HepG2 (cell line): Measurements from ENCODE around the gene KCNS1. TPM values are rescaled to one million over a fixed set of nuclear protein-coding genes. Genes with fewer than 3 reads are reported as not detected.

Source experiments
- CBX2 ChIP-seq, 2 experiments: fragments of 200-600 bp in 1 of 2; sonication (generic); formaldehyde crosslinking in 1 of 2; IDR thresholded peaks; 2 replicates each; pipeline versions ENCODE4 v1.7.0 to v1.8.1; 2018 to 2022; ENCODE audit warnings: low read depth in 2 of 2, low read length in 1 of 2, mild to moderate bottlenecking in 1 of 2, missing genetic modification reagents in 1 of 2
- FOXC1 ChIP-seq: sonication (generic); formaldehyde crosslinking; IDR thresholded peaks from 2 replicates; pipeline ENCODE4 v1.8.0; 2022; ENCODE audit warnings: mild to moderate bottlenecking, missing genetic modification reagents, borderline replicate concordance
- GPN1 ChIP-seq: sonication (generic); formaldehyde crosslinking; IDR thresholded peaks from 2 replicates; pipeline ENCODE4 v1.5.1; 2020; ENCODE audit warnings: missing genetic modification reagents, borderline replicate concordance
- HDAC1 ChIP-seq: sonication (generic); formaldehyde crosslinking; IDR thresholded peaks from 2 replicates; pipeline ENCODE4 v1.5.1; 2020; ENCODE audit warnings: mild to moderate bottlenecking, missing genetic modification reagents
- KDM3A ChIP-seq: IDR thresholded peaks from 2 replicates; pipeline ENCODE4 v1.6.1; 2018; ENCODE audit warnings: low read depth, missing compliant biosample characterization
- KDM5A ChIP-seq: fragments of 200-600 bp; sonication (generic); IDR thresholded peaks from 2 replicates; pipeline ENCODE4 v1.7.0; 2018; ENCODE audit warnings: antibody characterized with exemption, mild to moderate bottlenecking, low read length, borderline replicate concordance
- NCOA2 ChIP-seq: sonication (generic); formaldehyde crosslinking; IDR thresholded peaks from 2 replicates; pipeline ENCODE4 v1.8.0; 2022; ENCODE audit warnings: inconsistent platforms
- RBM39 ChIP-seq: fragments of 200-400 bp; formaldehyde crosslinking; IDR thresholded peaks from one replicate; pipeline ENCODE4 v1.6.1; 2018; ENCODE audit warnings: antibody characterized with exemption, mild to moderate bottlenecking, low read depth, low read length; ENCODE audit not compliant: poor library complexity, severe bottlenecking
- SP4 ChIP-seq: sonication (generic); formaldehyde crosslinking; IDR thresholded peaks from 2 replicates; pipeline ENCODE4 v1.8.1; 2023; ENCODE audit warnings: mild to moderate bottlenecking, missing genetic modification reagents
- ZKSCAN5 ChIP-seq: sonication (generic); formaldehyde crosslinking; IDR thresholded peaks from 2 replicates; pipeline ENCODE4 v1.5.1; 2020; ENCODE audit warnings: mild to moderate bottlenecking, missing genetic modification reagents
- ZNF891 ChIP-seq: sonication (generic); formaldehyde crosslinking; IDR thresholded peaks from 2 replicates; pipeline ENCODE4 v1.5.0; 2020; ENCODE audit warnings: mild to moderate bottlenecking, missing genetic modification reagents
- polyA plus RNA-seq, 8 experiments: library from polyadenylated mRNA; depleted of rRNA in 3 of 8; stranded (reverse) in 7 of 8; unstranded in 1 of 8; fragments of >200 nt; fragmentation: Illumina TruSeq in 4 of 8; extraction: Trizol in 4 of 8; gene quantifications; 2 replicates each; pipeline versions ENCODE4 v1.2.1 to v1.2.3, GENCODE V29; 2011 to 2016; ENCODE audit warnings: low read depth in 4 of 8, missing spikeins in 1 of 8, mixed read lengths in 1 of 8; ENCODE audit not compliant: insufficient read depth in 1 of 8
- total RNA-seq, 5 experiments: library from RNA; depleted of rRNA; stranded (reverse); fragments of >200 nt; fragmentation: Illumina TruSeq; extraction: Trizol; gene quantifications; 2 replicates each; pipeline ENCODE4 v1.2.3, GENCODE V29; 2016; ENCODE audit warnings: low read depth in 1 of 5
- TF ChIP-seq, protein P1 (sequence below): sonication (generic); formaldehyde crosslinking; IDR thresholded peaks from 2 replicates; pipeline ENCODE4 v1.9.0; 2022; ENCODE audit warnings: missing genetic modification reagents, mild to moderate bottlenecking, borderline replicate concordance
- TF ChIP-seq, protein P2 (sequence below): sonication (generic); formaldehyde crosslinking; IDR thresholded peaks from 2 replicates; pipeline ENCODE4 v1.4.0; 2020; ENCODE audit warnings: missing genetic modification reagents
- TF ChIP-seq, protein P3 (sequence below): sonication (generic); formaldehyde crosslinking; IDR thresholded peaks from 2 replicates; pipeline ENCODE4; 2020; ENCODE audit warnings: missing genetic modification reagents, mild to moderate bottlenecking, borderline replicate concordance
- TF ChIP-seq, protein P4 (sequence below): sonication (generic); formaldehyde crosslinking; IDR thresholded peaks from 2 replicates; pipeline ENCODE4 v1.4.0; 2020; ENCODE audit warnings: mild to moderate bottlenecking, missing genetic modification reagents
- TF ChIP-seq, protein P5 (sequence below): fragments of 450-650 bp; IDR thresholded peaks from 2 replicates; pipeline ENCODE4 v1.6.1; 2017; ENCODE audit warnings: mild to moderate bottlenecking
- TF ChIP-seq, protein P6 (sequence below): sonication (generic); formaldehyde crosslinking; IDR thresholded peaks from 2 replicates; pipeline ENCODE4 v1.4.0; 2020; ENCODE audit warnings: missing genetic modification reagents, borderline replicate concordance

Gene KCNS1
- total and polyA plus RNA-seq, 2 of the 13 experiments (the other 11 are each of a cell fraction or from before 2014, with no cell fraction given): 0.03 TPM; not detected in 1

DNA sequence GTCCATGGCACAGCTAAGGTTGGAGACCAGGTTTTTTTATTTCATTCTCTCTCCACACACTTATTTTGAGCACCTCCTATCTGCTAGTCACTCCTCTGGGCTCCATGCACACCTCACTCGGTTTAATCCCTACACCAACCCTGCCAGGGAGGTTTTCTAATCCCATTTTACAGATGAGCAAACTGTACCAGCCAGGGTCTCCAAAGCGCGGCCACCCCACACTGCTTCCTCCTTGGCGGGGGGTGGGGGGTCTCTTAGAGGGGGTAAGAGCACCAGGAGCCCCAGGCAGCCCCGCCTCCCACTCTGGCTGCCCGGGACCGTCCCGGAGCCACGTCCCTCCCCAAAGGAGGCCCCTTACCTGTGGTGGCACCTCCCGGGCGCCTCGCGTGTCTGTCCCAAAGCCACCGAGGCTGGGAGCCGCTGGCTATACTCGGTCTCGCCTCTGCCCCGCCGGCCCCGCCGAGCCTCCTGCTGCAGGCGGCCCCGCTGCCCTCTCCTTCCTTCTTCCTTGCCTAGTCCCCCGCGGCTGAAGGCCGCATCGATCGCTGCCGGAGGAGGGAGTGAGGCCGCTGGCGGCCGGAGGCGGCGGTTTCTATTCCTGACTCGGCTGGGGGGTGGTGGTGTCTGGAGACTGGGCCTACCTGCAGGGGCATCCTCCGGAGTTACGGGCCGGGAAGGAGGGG, at the start of gene KCNS1 (continued):
- TF ChIP-seq SP4 (CRISPR knock-in tag): peak; percentile 38; the same call in 1 of the 2 replicates
- TF ChIP-seq, protein P1, sequence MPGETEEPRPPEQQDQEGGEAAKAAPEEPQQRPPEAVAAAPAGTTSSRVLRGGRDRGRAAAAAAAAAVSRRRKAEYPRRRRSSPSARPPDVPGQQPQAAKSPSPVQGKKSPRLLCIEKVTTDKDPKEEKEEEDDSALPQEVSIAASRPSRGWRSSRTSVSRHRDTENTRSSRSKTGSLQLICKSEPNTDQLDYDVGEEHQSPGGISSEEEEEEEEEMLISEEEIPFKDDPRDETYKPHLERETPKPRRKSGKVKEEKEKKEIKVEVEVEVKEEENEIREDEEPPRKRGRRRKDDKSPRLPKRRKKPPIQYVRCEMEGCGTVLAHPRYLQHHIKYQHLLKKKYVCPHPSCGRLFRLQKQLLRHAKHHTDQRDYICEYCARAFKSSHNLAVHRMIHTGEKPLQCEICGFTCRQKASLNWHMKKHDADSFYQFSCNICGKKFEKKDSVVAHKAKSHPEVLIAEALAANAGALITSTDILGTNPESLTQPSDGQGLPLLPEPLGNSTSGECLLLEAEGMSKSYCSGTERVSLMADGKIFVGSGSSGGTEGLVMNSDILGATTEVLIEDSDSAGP (CRISPR knock-in tag): peak; percentile 63; the same call in 1 of the 2 replicates
- TF ChIP-seq ZNF891: peak; percentile 66; the same call in 1 of the 2 replicates
- TF ChIP-seq, protein P2, sequence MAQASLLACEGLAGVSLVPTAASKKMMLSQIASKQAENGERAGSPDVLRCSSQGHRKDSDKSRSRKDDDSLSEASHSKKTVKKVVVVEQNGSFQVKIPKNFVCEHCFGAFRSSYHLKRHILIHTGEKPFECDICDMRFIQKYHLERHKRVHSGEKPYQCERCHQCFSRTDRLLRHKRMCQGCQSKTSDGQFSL (CRISPR knock-in tag): no peak
- no peak for TF ChIP-seq KDM3A (CRISPR knock-in tag)
- TF ChIP-seq, protein P3, sequence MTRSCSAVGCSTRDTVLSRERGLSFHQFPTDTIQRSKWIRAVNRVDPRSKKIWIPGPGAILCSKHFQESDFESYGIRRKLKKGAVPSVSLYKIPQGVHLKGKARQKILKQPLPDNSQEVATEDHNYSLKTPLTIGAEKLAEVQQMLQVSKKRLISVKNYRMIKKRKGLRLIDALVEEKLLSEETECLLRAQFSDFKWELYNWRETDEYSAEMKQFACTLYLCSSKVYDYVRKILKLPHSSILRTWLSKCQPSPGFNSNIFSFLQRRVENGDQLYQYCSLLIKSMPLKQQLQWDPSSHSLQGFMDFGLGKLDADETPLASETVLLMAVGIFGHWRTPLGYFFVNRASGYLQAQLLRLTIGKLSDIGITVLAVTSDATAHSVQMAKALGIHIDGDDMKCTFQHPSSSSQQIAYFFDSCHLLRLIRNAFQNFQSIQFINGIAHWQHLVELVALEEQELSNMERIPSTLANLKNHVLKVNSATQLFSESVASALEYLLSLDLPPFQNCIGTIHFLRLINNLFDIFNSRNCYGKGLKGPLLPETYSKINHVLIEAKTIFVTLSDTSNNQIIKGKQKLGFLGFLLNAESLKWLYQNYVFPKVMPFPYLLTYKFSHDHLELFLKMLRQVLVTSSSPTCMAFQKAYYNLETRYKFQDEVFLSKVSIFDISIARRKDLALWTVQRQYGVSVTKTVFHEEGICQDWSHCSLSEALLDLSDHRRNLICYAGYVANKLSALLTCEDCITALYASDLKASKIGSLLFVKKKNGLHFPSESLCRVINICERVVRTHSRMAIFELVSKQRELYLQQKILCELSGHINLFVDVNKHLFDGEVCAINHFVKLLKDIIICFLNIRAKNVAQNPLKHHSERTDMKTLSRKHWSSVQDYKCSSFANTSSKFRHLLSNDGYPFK (CRISPR knock-in tag): peak; percentile 67; the same call in 1 of the 2 replicates
- TF ChIP-seq KDM5A: no peak
- peak; percentile 27 for TF ChIP-seq RBM39
- no peak for TF ChIP-seq GPN1 (CRISPR knock-in tag)
- no peak for TF ChIP-seq FOXC1
- TF ChIP-seq CBX2 (IDR thresholded peaks at IDR 0.05; ENCODE audit: low read depth, low read length): 0 out of 2 replicates have a peak, but pooled peaks have one; percentile 44
- TF ChIP-seq CBX2 (CRISPR knock-in tag; IDR thresholded peaks at IDR 0.05; ENCODE audit: low read depth): no peak
- TF ChIP-seq, protein P4, sequence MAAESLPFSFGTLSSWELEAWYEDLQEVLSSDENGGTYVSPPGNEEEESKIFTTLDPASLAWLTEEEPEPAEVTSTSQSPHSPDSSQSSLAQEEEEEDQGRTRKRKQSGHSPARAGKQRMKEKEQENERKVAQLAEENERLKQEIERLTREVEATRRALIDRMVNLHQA (CRISPR knock-in tag): no peak
- TF ChIP-seq ZKSCAN5 (CRISPR knock-in tag): no peak
- TF ChIP-seq, protein P5, sequence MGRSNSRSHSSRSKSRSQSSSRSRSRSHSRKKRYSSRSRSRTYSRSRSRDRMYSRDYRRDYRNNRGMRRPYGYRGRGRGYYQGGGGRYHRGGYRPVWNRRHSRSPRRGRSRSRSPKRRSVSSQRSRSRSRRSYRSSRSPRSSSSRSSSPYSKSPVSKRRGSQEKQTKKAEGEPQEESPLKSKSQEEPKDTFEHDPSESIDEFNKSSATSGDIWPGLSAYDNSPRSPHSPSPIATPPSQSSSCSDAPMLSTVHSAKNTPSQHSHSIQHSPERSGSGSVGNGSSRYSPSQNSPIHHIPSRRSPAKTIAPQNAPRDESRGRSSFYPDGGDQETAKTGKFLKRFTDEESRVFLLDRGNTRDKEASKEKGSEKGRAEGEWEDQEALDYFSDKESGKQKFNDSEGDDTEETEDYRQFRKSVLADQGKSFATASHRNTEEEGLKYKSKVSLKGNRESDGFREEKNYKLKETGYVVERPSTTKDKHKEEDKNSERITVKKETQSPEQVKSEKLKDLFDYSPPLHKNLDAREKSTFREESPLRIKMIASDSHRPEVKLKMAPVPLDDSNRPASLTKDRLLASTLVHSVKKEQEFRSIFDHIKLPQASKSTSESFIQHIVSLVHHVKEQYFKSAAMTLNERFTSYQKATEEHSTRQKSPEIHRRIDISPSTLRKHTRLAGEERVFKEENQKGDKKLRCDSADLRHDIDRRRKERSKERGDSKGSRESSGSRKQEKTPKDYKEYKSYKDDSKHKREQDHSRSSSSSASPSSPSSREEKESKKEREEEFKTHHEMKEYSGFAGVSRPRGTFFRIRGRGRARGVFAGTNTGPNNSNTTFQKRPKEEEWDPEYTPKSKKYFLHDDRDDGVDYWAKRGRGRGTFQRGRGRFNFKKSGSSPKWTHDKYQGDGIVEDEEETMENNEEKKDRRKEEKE: no peak
- TF ChIP-seq HDAC1 (CRISPR knock-in tag): peak; percentile 67; the same call in 1 of the 2 replicates
- TF ChIP-seq, protein P6, sequence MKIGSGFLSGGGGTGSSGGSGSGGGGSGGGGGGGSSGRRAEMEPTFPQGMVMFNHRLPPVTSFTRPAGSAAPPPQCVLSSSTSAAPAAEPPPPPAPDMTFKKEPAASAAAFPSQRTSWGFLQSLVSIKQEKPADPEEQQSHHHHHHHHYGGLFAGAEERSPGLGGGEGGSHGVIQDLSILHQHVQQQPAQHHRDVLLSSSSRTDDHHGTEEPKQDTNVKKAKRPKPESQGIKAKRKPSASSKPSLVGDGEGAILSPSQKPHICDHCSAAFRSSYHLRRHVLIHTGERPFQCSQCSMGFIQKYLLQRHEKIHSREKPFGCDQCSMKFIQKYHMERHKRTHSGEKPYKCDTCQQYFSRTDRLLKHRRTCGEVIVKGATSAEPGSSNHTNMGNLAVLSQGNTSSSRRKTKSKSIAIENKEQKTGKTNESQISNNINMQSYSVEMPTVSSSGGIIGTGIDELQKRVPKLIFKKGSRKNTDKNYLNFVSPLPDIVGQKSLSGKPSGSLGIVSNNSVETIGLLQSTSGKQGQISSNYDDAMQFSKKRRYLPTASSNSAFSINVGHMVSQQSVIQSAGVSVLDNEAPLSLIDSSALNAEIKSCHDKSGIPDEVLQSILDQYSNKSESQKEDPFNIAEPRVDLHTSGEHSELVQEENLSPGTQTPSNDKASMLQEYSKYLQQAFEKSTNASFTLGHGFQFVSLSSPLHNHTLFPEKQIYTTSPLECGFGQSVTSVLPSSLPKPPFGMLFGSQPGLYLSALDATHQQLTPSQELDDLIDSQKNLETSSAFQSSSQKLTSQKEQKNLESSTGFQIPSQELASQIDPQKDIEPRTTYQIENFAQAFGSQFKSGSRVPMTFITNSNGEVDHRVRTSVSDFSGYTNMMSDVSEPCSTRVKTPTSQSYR (CRISPR knock-in tag): no peak
- no peak for TF ChIP-seq NCOA2 (CRISPR knock-in tag)
